ENCODE data around the gene FUT7.
A peak's percentile ranks its signal among the peaks of the same experiment; 100 is the strongest.

Gene FUT7

DNA sequence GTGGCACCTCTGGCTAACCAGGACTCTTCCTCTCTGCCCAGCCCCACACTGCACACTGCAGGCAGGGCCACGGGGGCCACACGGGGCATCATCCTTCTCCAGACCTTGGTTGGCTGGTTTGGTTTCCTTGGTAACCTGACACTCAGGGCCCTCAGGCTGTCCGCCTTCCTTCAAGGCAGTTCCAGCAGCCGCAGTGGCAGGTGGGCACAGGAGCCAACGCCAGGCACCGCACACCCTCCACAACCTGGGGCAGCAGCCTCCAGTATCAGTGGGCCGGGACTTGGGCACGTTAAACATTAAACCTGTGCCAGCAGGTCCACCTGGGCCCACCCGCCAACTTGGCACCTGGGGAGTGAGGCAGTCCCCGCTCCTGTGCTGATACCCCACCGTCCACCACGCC lies 12.1 kb upstream of the FUT7 start:
- Histone ChIP-seq H3K4me3 (ENCODE audit: low read depth, low read length) (no peak overlapping the region), H3K36me3 (ENCODE audit: control insufficient read depth in 2 of 2, insufficient read depth in 1 of 2, low read length in 2 of 2) (peaks cover 0 to 19% of the 10 kb centered on the region in 2 experiments; a peak in 1 of 3 replicates), H3K9me3 (ENCODE audit: control insufficient read depth, insufficient read depth, low read depth, low read length) (no peaks in the 10 kb centered on the region), H3K4me1 (ENCODE audit: control insufficient read depth, insufficient read depth, low read length) (peaks cover 5% of the 10 kb centered on the region; the same call in 1 of the 2 replicates), H3K27ac (ENCODE audit: extremely low read depth, low read depth, low read length) (no peak overlapping the region)
- CTCF ChIA-PET: interaction anchor here (0.7 to 5.3 kb wide), 6 partner anchors 9 to 257 kb away, joined by 3 to 47 read pairs (median 6); partner anchors contain the start of gene ABCA2
- POLR2A ChIA-PET: interaction anchor here (0.8 to 1.0 kb wide), 3 partner anchors 9 to 86 kb away, joined by 3 read pairs; partner anchors contain the start of gene SAPCD2
- no peak for TF ChIP-seq MZF1 (tag by site-specific recombination; IDR thresholded peaks at IDR 0.05; ENCODE audit: borderline replicate concordance)
- TF ChIP-seq GLIS2 (tag by site-specific recombination; IDR thresholded peaks at IDR 0.05): no peak
- no peak for TF ChIP-seq OSR2 (tag by site-specific recombination; IDR thresholded peaks at IDR 0.05)
- TF ChIP-seq ZSCAN16 (tag by site-specific recombination; IDR thresholded peaks at IDR 0.05): no peak
- TF ChIP-seq ZBTB8A (tag by site-specific recombination; IDR thresholded peaks at IDR 0.05): 0 out of 2 replicates have a peak, but pooled peaks have one; percentile 5
- no peak for TF ChIP-seq ZNF426 (tag by site-specific recombination; IDR thresholded peaks at IDR 0.05)
- TF ChIP-seq TRIM28 (IDR thresholded peaks at IDR 0.05; ENCODE audit: borderline replicate concordance, low read length): no peak
- TF ChIP-seq HOXC10 (CRISPR knock-in tag; IDR thresholded peaks at IDR 0.05): no peak
- TF ChIP-seq ZSCAN23 (tag by site-specific recombination; IDR thresholded peaks at IDR 0.05): no peak

DNA sequence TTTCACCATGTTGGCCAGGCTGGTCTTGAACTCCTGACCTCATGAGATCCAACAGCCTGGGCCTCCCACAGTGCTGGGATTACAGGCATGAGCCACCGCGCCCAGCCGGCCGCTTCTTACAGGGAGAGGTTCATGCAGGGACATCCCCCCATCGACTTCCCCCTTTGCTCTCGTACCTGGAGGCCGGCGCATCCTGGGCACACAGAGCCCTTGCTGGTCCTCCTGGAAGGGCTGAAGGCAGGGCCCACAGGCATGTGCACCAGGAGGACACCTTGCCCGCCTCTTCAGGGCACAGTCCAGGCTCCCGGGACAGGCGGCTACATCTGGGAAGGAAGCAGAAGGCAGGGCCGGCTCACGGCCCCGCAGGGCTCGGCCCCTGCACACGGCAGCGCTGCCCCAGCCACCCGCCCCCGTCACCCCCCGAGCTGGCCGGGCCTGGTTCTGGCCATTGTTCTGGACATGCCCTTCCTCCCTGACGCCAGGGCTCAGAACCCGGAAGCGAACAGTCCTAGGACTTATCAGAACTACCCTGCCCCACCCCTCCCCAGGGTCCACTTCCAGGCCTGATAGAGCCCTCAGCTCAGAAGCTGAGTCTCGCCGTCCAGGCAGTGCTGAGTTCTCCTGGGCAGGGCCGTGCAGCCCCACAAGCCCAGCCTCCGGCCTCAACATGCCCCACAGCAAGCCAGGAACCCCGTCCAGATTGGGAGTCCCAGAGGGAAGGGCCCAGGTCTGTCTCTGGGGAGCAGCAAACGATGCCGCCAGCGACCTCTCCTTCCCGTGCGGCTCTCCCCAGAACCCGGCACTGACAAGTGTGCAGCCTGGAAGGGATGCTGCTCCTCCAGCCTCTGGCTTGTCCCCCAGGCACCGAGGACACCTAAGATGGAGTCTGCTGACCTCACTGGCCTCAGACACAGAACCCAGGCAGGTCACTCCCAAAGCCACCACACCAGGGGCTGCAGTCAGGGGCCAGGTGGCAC lies 11.2 kb upstream of the FUT7 start:
- Histone ChIP-seq H3K9me3 (ENCODE audit: control insufficient read depth, insufficient read depth, low read depth, low read length) (no peaks in the 10 kb centered on the region), H3K4me1 (ENCODE audit: control insufficient read depth, insufficient read depth, low read length) (peaks cover 5% of the 10 kb centered on the region; the same call in 1 of the 2 replicates), H3K36me3 (ENCODE audit: control insufficient read depth in 2 of 2, insufficient read depth in 1 of 2, low read length in 2 of 2) (peaks cover 0 to 25% of the 10 kb centered on the region in 2 experiments; a peak in 1 of 3 replicates), H3K27ac (ENCODE audit: extremely low read depth, low read depth, low read length) (no peak overlapping the region), H3K4me3 (ENCODE audit: low read depth, low read length) (no peak overlapping the region)
- no peak for TF ChIP-seq ZNF16 (tag by site-specific recombination; IDR thresholded peaks at IDR 0.05; ENCODE audit: low read depth)
- no peak for TF ChIP-seq ZNF175 (tag by site-specific recombination; IDR thresholded peaks at IDR 0.05)
- TF ChIP-seq HOXD13 (CRISPR knock-in tag; IDR thresholded peaks at IDR 0.05; ENCODE audit: borderline replicate concordance): no peak
- TF ChIP-seq ZNF366 (tag by site-specific recombination; conservative IDR thresholded peaks at IDR 0.05): no peak
- TF ChIP-seq FEZF1 (tag by site-specific recombination; IDR thresholded peaks at IDR 0.05): no peak
- TF ChIP-seq BCL11A (tag by site-specific recombination; IDR thresholded peaks at IDR 0.05; ENCODE audit: low read depth): 0 out of 2 replicates have a peak, but pooled peaks have one; percentile 12
- no peak for TF ChIP-seq SP2 (tag by site-specific recombination; IDR thresholded peaks at IDR 0.05)
- peak; percentile 43; the same call in 1 of the 2 replicates for TF ChIP-seq KLF8 (tag by site-specific recombination; IDR thresholded peaks at IDR 0.05)
- CTCF ChIA-PET: interaction anchor here (0.6 to 5.3 kb wide), 5 partner anchors 8 to 192 kb away, joined by 3 to 47 read pairs (median 4); partner anchors contain the start of gene ABCA2
- POLR2A ChIA-PET: interaction anchor here (0.6 kb wide), 1 partner anchor 33 kb away, joined by 3 read pairs; no protein-coding TSS in a partner anchor

DNA sequence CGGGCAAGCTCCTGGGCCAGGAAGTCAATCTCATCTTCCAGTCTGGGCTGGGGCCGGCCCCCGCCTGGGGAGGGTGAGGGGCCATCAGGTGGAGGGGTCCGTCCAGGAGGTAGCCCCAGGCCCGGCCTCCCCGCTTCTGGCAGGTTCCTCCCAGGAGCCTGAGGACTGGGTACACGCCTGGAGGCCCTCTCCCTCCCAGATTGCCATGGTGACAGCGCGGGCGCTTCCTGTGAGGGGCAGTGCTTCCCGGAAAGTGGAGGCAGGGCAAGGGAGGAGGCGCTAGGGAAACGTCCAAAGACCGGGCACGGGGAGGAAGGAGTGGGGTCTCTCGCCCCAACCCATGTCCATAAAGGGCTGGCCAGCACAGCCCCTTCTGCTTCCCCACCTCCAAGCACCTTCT lies 9.2 kb upstream of the FUT7 start:
- Histone ChIP-seq H3K27ac (ENCODE audit: extremely low read depth, low read depth, low read length) (no peak overlapping the region), H3K4me3 (ENCODE audit: low read depth, low read length) (no peak overlapping the region), H3K9me3 (ENCODE audit: control insufficient read depth, insufficient read depth, low read depth, low read length) (no peaks in the 10 kb centered on the region), H3K36me3 (ENCODE audit: control insufficient read depth in 2 of 2, insufficient read depth in 1 of 2, low read length in 2 of 2) (peaks cover 0 to 30% of the 10 kb centered on the region in 2 experiments; a peak in 1 of 3 replicates), H3K4me1 (ENCODE audit: control insufficient read depth, insufficient read depth, low read length) (peaks cover 5% of the 10 kb centered on the region; the same call in 1 of the 2 replicates)
- TF ChIP-seq ZNF426 (tag by site-specific recombination; IDR thresholded peaks at IDR 0.05): no peak
- TF ChIP-seq KLF7 (tag by site-specific recombination; IDR thresholded peaks at IDR 0.05; ENCODE audit: borderline replicate concordance): no peak
- TF ChIP-seq ZNF391 (tag by site-specific recombination; IDR thresholded peaks at IDR 0.05; ENCODE audit: borderline replicate concordance, low read depth): no peak
- TF ChIP-seq SP7 (tag by site-specific recombination; IDR thresholded peaks at IDR 0.05): no peak
- CTCF ChIA-PET: interaction anchor here (1.5 to 5.3 kb wide), 2 partner anchors 12 to 93 kb away, joined by 4 to 47 read pairs; partner anchors contain the start of gene ABCA2
- POLR2A ChIA-PET: no interaction called here

All from HEK293 (cell line).